Skeletal muscle tissue (tissue), 4 donors: ENCODE measurements around the gene PALB2. TPM values are rescaled to one million over a fixed set of nuclear protein-coding genes. Genes with fewer than 3 reads are reported as not detected.
A peak's percentile ranks its signal among the peaks of the same experiment; 100 is the strongest.
"Not testable (repeated sequence)": the region's sequence is repeated elsewhere in the genome, so short reads cannot be mapped to it uniquely, and the experiment has no call there.

Experiments
- H3K27ac ChIP-seq: one replicate; pipeline ENCODE4 v1.7.0; 2013; ENCODE audit warnings: mild to moderate bottlenecking, low read depth, low read length, inconsistent platforms
- H3K27me3 ChIP-seq, 3 donors: one replicate each; pipeline ENCODE4 v1.7.0; 2013; ENCODE audit warnings: low read length in 3 of 3; ENCODE audit not compliant: control insufficient read depth in 3 of 3, insufficient read depth in 3 of 3
- H3K36me3 ChIP-seq, 3 donors: one replicate each; pipeline ENCODE4 v1.7.0; 2013; ENCODE audit warnings: low read length in 3 of 3; ENCODE audit not compliant: control insufficient read depth in 3 of 3, insufficient read depth in 3 of 3
- H3K4me1 ChIP-seq, 3 donors: one replicate each; pipeline ENCODE4 v1.7.0; 2013; ENCODE audit warnings: low read length in 3 of 3, mild to moderate bottlenecking in 3 of 3; ENCODE audit not compliant: control insufficient read depth in 3 of 3, insufficient read depth in 3 of 3
- H3K4me3 ChIP-seq, 3 donors: one replicate each; pipeline ENCODE4 v1.7.0; 2013; ENCODE audit warnings: low read length in 3 of 3
- H3K9ac ChIP-seq, 3 donors: one replicate each; pipeline ENCODE4 v1.7.0; 2013; ENCODE audit warnings: low read length in 3 of 3, mild to moderate bottlenecking in 3 of 3, moderate library complexity in 2 of 3, low read depth in 1 of 3
- H3K9me3 ChIP-seq, 3 donors: one replicate each; pipeline ENCODE4 v1.7.0; 2013; ENCODE audit warnings: low read length in 3 of 3; ENCODE audit not compliant: control insufficient read depth in 3 of 3
- total RNA-seq: library from RNA; depleted of rRNA; stranded (reverse); fragments of >200 nt; gene quantifications from one replicate; pipeline ENCODE4 v1.2.3, GENCODE V29; 2014
- donor health status: Osteomylitis.

Gene PALB2
- total RNA-seq, 1 donor from 2014 or later: 14.1 TPM

- Histone ChIP-seq H3K27me3 (no peaks in the 10 kb centered on the region), H3K36me3 (peaks cover 0 to 18% (median 5%) of the 10 kb centered on the region in 3 donors), H3K4me1 (no peaks in the 10 kb centered on the region), H3K9ac (no peak overlapping the region), H3K9me3 (no peaks in the 10 kb centered on the region), H3K4me3 (no peak overlapping the region), H3K27ac (no peak overlapping the region)
These were observed 9.7 kb upstream of the PALB2 start for GRCh38 chr16:23650674-23651416.

GRCh38 chr16:23642246-23642774, 1.2 kb upstream of the PALB2 start:
- H3K4me1 ChIP-seq: peaks cover 10 to 27% (median 18%) of the 10 kb centered on the region in 3 donors
- H3K27ac ChIP-seq: no peak overlapping the region
- H3K4me3 ChIP-seq: peak overlapping the region; percentile 98 to 100 (median 100)
- H3K9me3 ChIP-seq: no peaks in the 10 kb centered on the region
- H3K36me3 ChIP-seq: peaks cover 14 to 16% (median 14%) of the 10 kb centered on the region in 3 donors
- H3K27me3 ChIP-seq: no peaks in the 10 kb centered on the region
- peak overlapping the region; percentile 87 to 98 (median 96) for H3K9ac ChIP-seq

- H3K9ac ChIP-seq: peak overlapping the region; percentile 89 to 98 (median 96)
- peaks cover 10 to 27% (median 18%) of the 10 kb centered on the region in 3 donors for H3K4me1 ChIP-seq
- H3K9me3 ChIP-seq: no peaks in the 10 kb centered on the region
- no peaks in the 10 kb centered on the region for H3K27me3 ChIP-seq
- peaks cover 12 to 21% (median 13%) of the 10 kb centered on the region in 3 donors for H3K36me3 ChIP-seq
- peak overlapping the region; percentile 87 for H3K27ac ChIP-seq
- peak overlapping the region; percentile 98 to 100 (median 100) for H3K4me3 ChIP-seq
These were observed 537 bp downstream of the PALB2 start for GRCh38 chr16:23640615-23640930.

- H3K9ac ChIP-seq: no peak overlapping the region
These were observed 5.2 kb downstream of the PALB2 start for GRCh38 chr16:23635958-23636357.

GRCh38 chr16:23634461-23635036, 6.6 kb downstream of the PALB2 start:
- H3K9me3 ChIP-seq: no peaks in the 10 kb centered on the region
- H3K27me3 ChIP-seq: no peaks in the 10 kb centered on the region
- no peak overlapping the region for H3K27ac ChIP-seq
- H3K36me3 ChIP-seq: peaks cover 15 to 33% (median 25%) of the 10 kb centered on the region in 3 donors
- H3K4me1 ChIP-seq: no peaks in the 10 kb centered on the region
- no peak overlapping the region for H3K4me3 ChIP-seq
- H3K9ac ChIP-seq: no peak overlapping the region

More at GRCh38 chr16:23635958-23636357, 5.2 kb downstream of the PALB2 start:
- Histone ChIP-seq H3K27me3 (no peaks in the 10 kb centered on the region), H3K4me1 (peaks cover 3 to 14% (median 8%) of the 10 kb centered on the region in 3 donors), H3K9me3 (no peaks in the 10 kb centered on the region), H3K4me3 (no peak overlapping the region), H3K36me3 (peaks cover 11 to 26% (median 19%) of the 10 kb centered on the region in 3 donors), H3K27ac (no peak overlapping the region)

- H3K27me3 ChIP-seq, H3K9ac ChIP-seq, H3K9me3 ChIP-seq, H3K4me1 ChIP-seq, H3K27ac ChIP-seq, H3K4me3 ChIP-seq: not testable (repeated sequence)
- peaks cover 15 to 40% (median 38%) of the 10 kb centered on the region in 3 donors for H3K36me3 ChIP-seq
These were observed 9.2 kb downstream of the PALB2 start for GRCh38 chr16:23631874-23632273.

GRCh38 chr16:23629516-23629915, 11.6 kb downstream of the PALB2 start:
- Histone ChIP-seq H3K4me3 (no peak overlapping the region), H3K27ac (no peak overlapping the region), H3K36me3 (peaks cover 22 to 34% (median 29%) of the 10 kb centered on the region in 3 donors), H3K9me3 (no peaks in the 10 kb centered on the region), H3K27me3 (no peaks in the 10 kb centered on the region), H3K9ac (no peak overlapping the region), H3K4me1 (no peaks in the 10 kb centered on the region)

GRCh38 chr16:23624092-23624491, 17.0 kb downstream of the PALB2 start:
- Histone ChIP-seq H3K9ac (no peak overlapping the region), H3K27me3 (no peaks in the 10 kb centered on the region), H3K9me3 (no peaks in the 10 kb centered on the region), H3K27ac (no peak overlapping the region), H3K4me3 (no peak overlapping the region), H3K4me1 (no peaks in the 10 kb centered on the region), H3K36me3 (peaks cover 23 to 53% (median 39%) of the 10 kb centered on the region in 3 donors)

GRCh38 chr16:23615805-23616204, 25.3 kb downstream of the PALB2 start:
- Histone ChIP-seq H3K27me3 (no peaks in the 10 kb centered on the region), H3K9me3 (no peaks in the 10 kb centered on the region), H3K36me3 (peaks cover 2 to 30% (median 27%) of the 10 kb centered on the region in 3 donors), H3K4me1 (no peaks in the 10 kb centered on the region), H3K27ac (no peak overlapping the region), H3K9ac (no peak overlapping the region), H3K4me3 (no peak overlapping the region)

GRCh38 chr16:23611936-23612335, 29.2 kb downstream of the PALB2 start:
- peaks cover 0 to 23% (median 16%) of the 10 kb centered on the region in 3 donors for H3K36me3 ChIP-seq
- no peaks in the 10 kb centered on the region for H3K9me3 ChIP-seq
- no peaks in the 10 kb centered on the region for H3K4me1 ChIP-seq
- H3K27me3 ChIP-seq: no peaks in the 10 kb centered on the region
- H3K27ac ChIP-seq: no peak overlapping the region
- H3K9ac ChIP-seq: no peak overlapping the region
- H3K4me3 ChIP-seq: no peak overlapping the region
